Mucosa of rectum (tissue), 2 donors: ENCODE data around the gene SOX5.

Experiments
- H3K27ac ChIP-seq, 2 donors: one replicate each; pipeline ENCODE4 v1.7.0; 2013; ENCODE audit warnings: inconsistent platforms in 2 of 2, low read depth in 2 of 2, low read length in 2 of 2
- H3K27me3 ChIP-seq, 2 donors: one replicate each; pipeline ENCODE4 v1.7.0; 2013; ENCODE audit warnings: low read length in 2 of 2; ENCODE audit not compliant: control insufficient read depth in 2 of 2, insufficient read depth in 2 of 2
- H3K36me3 ChIP-seq, 2 donors: one replicate each; pipeline ENCODE4 v1.7.0; 2013; ENCODE audit warnings: low read length in 2 of 2; ENCODE audit not compliant: control insufficient read depth in 2 of 2, insufficient read depth in 2 of 2
- H3K4me1 ChIP-seq, 2 donors: one replicate each; pipeline ENCODE4 v1.7.0; 2013; ENCODE audit warnings: low read length in 2 of 2, mild to moderate bottlenecking in 1 of 2; ENCODE audit not compliant: control insufficient read depth in 2 of 2, insufficient read depth in 2 of 2
- H3K4me3 ChIP-seq, 2 donors: one replicate each; pipeline ENCODE4 v1.7.0; 2013; ENCODE audit warnings: low read length in 2 of 2
- H3K9ac ChIP-seq, 2 donors: one replicate each; pipeline ENCODE4 v1.7.0; 2013; ENCODE audit warnings: low read length in 2 of 2, low read depth in 1 of 2, mild to moderate bottlenecking in 1 of 2
- H3K9me3 ChIP-seq, 2 donors: one replicate each; pipeline ENCODE4 v1.7.0; 2013; ENCODE audit warnings: low read length in 2 of 2; ENCODE audit not compliant: control insufficient read depth in 2 of 2
- donor health status: healthy.
- donor health status: Normal muscosa, but diverticular disease.

Gene SOX5

GRCh38 chr12:23921099-23921856 is 28.2 kb downstream of the SOX5 start:
- Histone ChIP-seq H3K9ac (no peak overlapping the region), H3K27ac (no peak overlapping the region), H3K9me3 (no peaks in the 10 kb centered on the region), H3K4me1 (no peaks in the 10 kb centered on the region), H3K27me3 (no peaks in the 10 kb centered on the region), H3K4me3 (no peak overlapping the region), H3K36me3 (no peaks in the 10 kb centered on the region)

GRCh38 chr12:23911574-23911973 is 37.9 kb downstream of the SOX5 start:
- Histone ChIP-seq H3K4me1 (no peaks in the 10 kb centered on the region), H3K36me3 (no peaks in the 10 kb centered on the region), H3K4me3 (no peak overlapping the region), H3K27ac (no peak overlapping the region), H3K9me3 (no peaks in the 10 kb centered on the region), H3K9ac (no peak overlapping the region), H3K27me3 (no peaks in the 10 kb centered on the region)

DNA sequence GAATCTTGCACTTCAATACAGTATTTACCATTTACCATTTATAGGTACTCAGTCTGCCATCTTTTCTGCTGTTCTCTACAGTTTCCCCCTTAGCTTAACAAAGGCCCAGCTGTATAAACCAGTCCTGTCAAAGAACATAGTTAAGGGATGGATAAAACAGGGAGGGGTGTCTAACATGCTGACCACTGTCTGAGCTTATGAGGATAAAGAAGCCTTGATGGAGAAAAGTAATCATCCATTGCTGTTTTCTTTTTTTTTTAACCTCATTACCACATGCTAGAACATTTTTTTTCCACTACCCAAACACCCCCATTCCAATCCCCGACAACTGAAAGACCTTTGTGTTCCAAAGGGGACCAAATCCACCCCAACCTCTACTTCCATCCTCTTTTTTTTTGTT is 39.9 kb downstream of the SOX5 start:
- Histone ChIP-seq H3K9ac (no peak overlapping the region), H3K36me3 (no peaks in the 10 kb centered on the region), H3K9me3 (no peaks in the 10 kb centered on the region), H3K27ac (no peak overlapping the region), H3K4me1 (no peaks in the 10 kb centered on the region), H3K4me3 (no peak overlapping the region), H3K27me3 (no peaks in the 10 kb centered on the region)

GRCh38 chr12:23906329-23906728 is 43.1 kb downstream of the SOX5 start:
- Histone ChIP-seq H3K27me3 (no peaks in the 10 kb centered on the region), H3K36me3 (no peaks in the 10 kb centered on the region)

GRCh38 chr12:23899434-23899833 is 50.0 kb downstream of the SOX5 start:
- no peak overlapping the region for H3K9ac ChIP-seq
- H3K36me3 ChIP-seq = no peaks in the 10 kb centered on the region
- no peaks in the 10 kb centered on the region for H3K4me1 ChIP-seq
- H3K27ac ChIP-seq = no peak overlapping the region
- H3K9me3 ChIP-seq = no peaks in the 10 kb centered on the region
- H3K27me3 ChIP-seq = no peaks in the 10 kb centered on the region
- no peak overlapping the region for H3K4me3 ChIP-seq

More at GRCh38 chr12:23906329-23906728, 43.1 kb downstream of the SOX5 start:
- Histone ChIP-seq H3K9me3 (no peaks in the 10 kb centered on the region), H3K4me3 (no peak overlapping the region), H3K27ac (no peak overlapping the region), H3K4me1 (no peaks in the 10 kb centered on the region), H3K9ac (no peak overlapping the region)

- Histone ChIP-seq H3K27ac (no peak overlapping the region), H3K9ac (no peak overlapping the region), H3K36me3 (no peaks in the 10 kb centered on the region), H3K4me1 (no peaks in the 10 kb centered on the region), H3K4me3 (no peak overlapping the region), H3K27me3 (no peaks in the 10 kb centered on the region), H3K9me3 (no peaks in the 10 kb centered on the region)
Measured at GRCh38 chr12:23898121-23898520, 51.3 kb downstream of the SOX5 start.

- no peak overlapping the region for H3K27ac ChIP-seq
- H3K4me3 ChIP-seq = no peak overlapping the region
- no peak overlapping the region for H3K9ac ChIP-seq
Measured at GRCh38 chr12:23895792-23896218, 53.7 kb downstream of the SOX5 start.

DNA sequence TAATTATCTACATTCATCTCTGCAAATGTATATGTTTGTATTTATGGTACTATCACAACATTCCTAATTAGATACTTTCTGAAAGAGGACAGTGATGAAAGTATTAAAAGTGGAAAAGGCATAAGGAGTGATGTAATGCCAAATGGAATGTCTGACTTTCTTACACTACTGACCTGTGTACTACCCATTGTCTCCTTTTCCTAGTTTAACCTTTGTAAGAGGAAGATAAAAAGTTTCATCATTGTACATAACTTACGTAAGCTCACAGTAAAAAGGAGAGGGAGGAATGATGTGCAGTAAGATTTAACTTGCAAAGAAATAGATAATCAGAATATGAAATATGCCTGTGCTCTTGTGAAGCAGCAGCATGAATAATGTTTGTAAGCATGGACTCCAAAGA is 55.9 kb downstream of the SOX5 start:
- H3K9ac ChIP-seq = no peak overlapping the region
- no peaks in the 10 kb centered on the region for H3K4me1 ChIP-seq
- H3K9me3 ChIP-seq = no peaks in the 10 kb centered on the region
- no peaks in the 10 kb centered on the region for H3K36me3 ChIP-seq
- no peak overlapping the region for H3K27ac ChIP-seq
- no peak overlapping the region for H3K4me3 ChIP-seq
- H3K27me3 ChIP-seq = no peaks in the 10 kb centered on the region

More at GRCh38 chr12:23895792-23896218, 53.7 kb downstream of the SOX5 start:
- Histone ChIP-seq H3K27me3 (no peaks in the 10 kb centered on the region), H3K4me1 (no peaks in the 10 kb centered on the region), H3K36me3 (no peaks in the 10 kb centered on the region), H3K9me3 (no peaks in the 10 kb centered on the region)

GRCh38 chr12:23891115-23891514 is 58.4 kb downstream of the SOX5 start:
- Histone ChIP-seq H3K27me3 (no peaks in the 10 kb centered on the region), H3K9ac (no peak overlapping the region), H3K27ac (no peak overlapping the region), H3K9me3 (no peaks in the 10 kb centered on the region), H3K36me3 (no peaks in the 10 kb centered on the region), H3K4me1 (no peaks in the 10 kb centered on the region), H3K4me3 (no peak overlapping the region)

- H3K27me3 ChIP-seq = no peaks in the 10 kb centered on the region
- H3K4me1 ChIP-seq = no peaks in the 10 kb centered on the region
- no peaks in the 10 kb centered on the region for H3K36me3 ChIP-seq
- no peaks in the 10 kb centered on the region for H3K9me3 ChIP-seq
- no peak overlapping the region for H3K4me3 ChIP-seq
- no peak overlapping the region for H3K27ac ChIP-seq
- no peak overlapping the region for H3K9ac ChIP-seq
Measured at GRCh38 chr12:23889069-23889440, 60.4 kb downstream of the SOX5 start.
